ENCODE measurements around the gene SYNE1. TPM values are rescaled to one million over a fixed set of nuclear protein-coding genes. Genes with fewer than 3 reads are reported as not detected.
A peak's percentile ranks its signal among the peaks of the same experiment; 100 is the strongest.

SYNE1 gene
- total and polyA plus RNA-seq, 2 of the 8 experiments (the other 6 are each of a cell fraction or from before 2014, with no cell fraction given) = 2.8 to 5.5 TPM

DNA sequence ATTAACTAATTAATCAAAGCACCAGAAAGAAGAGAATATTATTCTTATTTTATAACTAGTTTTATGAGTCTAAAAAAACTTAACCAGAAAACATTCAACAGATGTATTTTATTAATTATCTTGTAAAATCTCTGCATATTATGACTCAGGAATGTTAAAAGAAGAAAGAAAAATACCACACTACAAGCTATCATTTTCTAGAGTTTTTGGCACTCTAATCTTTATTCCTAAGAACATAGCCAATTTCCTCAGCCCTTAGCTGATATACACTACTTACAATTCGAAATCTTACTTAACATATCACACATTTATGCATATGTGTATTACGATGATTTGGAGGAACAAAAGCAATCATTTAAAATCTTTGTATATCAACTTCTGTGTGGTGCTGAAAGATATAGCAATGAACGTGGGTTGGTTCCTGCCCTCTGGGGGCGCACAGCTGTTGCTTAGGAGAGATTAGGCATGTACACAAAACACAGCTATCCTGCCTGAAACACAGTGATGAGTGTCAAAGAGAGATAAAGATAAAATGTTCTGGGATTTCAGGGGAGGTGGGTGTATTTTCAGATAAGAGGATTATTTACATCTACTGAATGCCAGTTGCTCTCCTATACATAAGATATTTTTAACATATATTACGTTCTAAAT is 404.5 kb downstream of the SYNE1 start:
- no peak overlapping the region for H3K23ac ChIP-seq (ENCODE audit: insufficient read length)
- no peak overlapping the region for H2BK15ac ChIP-seq (ENCODE audit: low read length)
- POLR2A ChIA-PET (ENCODE audit: partially characterized antibody) = no interaction called here
- H2AFZ ChIP-seq (ENCODE audit: low read length) = no peak overlapping the region
- FAIRE-seq = no peak
- no peak overlapping the region for H2BK5ac ChIP-seq (ENCODE audit: low read depth, low read length)
- no peak overlapping the region for H3K9ac ChIP-seq (replicated peaks in 1 of 4; ENCODE audit: extremely low read depth in 1 of 4, low read depth in 3 of 4, low read length in 3 of 4)
- no peak overlapping the region for H3K56ac ChIP-seq (replicated peaks; ENCODE audit: insufficient read length, low read depth, low read length)
- no peak overlapping the region for H2BK20ac ChIP-seq (ENCODE audit: low read length)
- DNase-seq (ENCODE audit: low read depth in 1 of 2, low spot score in 2 of 2) = no peak
- WGBS, 2 experiments (ENCODE audit: extremely low coverage in 1 of 2, insufficient coverage in 1 of 2, insufficient read length in 1 of 2, insufficient replicate concordance in 2 of 2, low coverage in 1 of 2, low lambda C conversion rate in 2 of 2, missing lambda C conversion rate in 1 of 2) = 91% methylated on average over 5 of the region's 5 CpGs; no CpG with 5 or more reads in 1 of the 2 experiments
- CTCF ChIA-PET (ENCODE audit: partially characterized antibody) = interaction anchor here (2.1 kb wide), 1 partner anchor 32 kb away, joined by 5 read pairs; no protein-coding TSS in a partner anchor
- TF ChIP-seq CTCF (IDR thresholded peaks at IDR 0.05; ENCODE audit: control extremely low read depth in 1 of 3, insufficient read depth in 1 of 3, low read depth in 1 of 3, low read length in 3 of 3) = peak in 1 of 3 experiments; percentile 6; a peak in 1 of 4 replicates
- no peak for TF ChIP-seq SAP30 (IDR thresholded peaks at IDR 0.05; ENCODE audit: insufficient read depth, insufficient replicate concordance, low read length)
- no peak overlapping the region for H3K4me3 ChIP-seq (ENCODE audit: extremely low read depth in 1 of 4, insufficient read depth in 2 of 4, low read depth in 3 of 4, low read length in 4 of 4)
- no peak overlapping the region for H3K14ac ChIP-seq (ENCODE audit: insufficient read length)
- H3K36me3 ChIP-seq (ENCODE audit: control insufficient read depth in 2 of 4, insufficient read depth in 4 of 4, low read length in 3 of 4) = no peaks in the 10 kb centered on the region
- no peak overlapping the region for H3K4ac ChIP-seq (replicated peaks; ENCODE audit: insufficient read length, low read depth, low read length)
- no peaks in the 10 kb centered on the region for H3K9me3 ChIP-seq (ENCODE audit: insufficient read depth in 2 of 2, low read depth in 1 of 2, low read length in 1 of 2)
- no peak overlapping the region for H4K5ac ChIP-seq (ENCODE audit: insufficient read length, low read depth, low read length)
- no peaks in the 10 kb centered on the region for H4K20me1 ChIP-seq (replicated peaks in 1 of 2; ENCODE audit: control insufficient read depth in 1 of 2, insufficient read depth in 2 of 2, low read length in 2 of 2)
- H3K18ac ChIP-seq (ENCODE audit: extremely low read depth, low read length) = no peak overlapping the region
- H3K79me2 ChIP-seq (ENCODE audit: control insufficient read depth in 1 of 2, insufficient read depth in 2 of 2, low read length in 2 of 2) = no peaks in the 10 kb centered on the region
- H2AK5ac ChIP-seq (ENCODE audit: low read depth, low read length) = no peak overlapping the region
- H4K91ac ChIP-seq (replicated peaks; ENCODE audit: insufficient read length, low read length) = no peak overlapping the region
- no peaks in the 10 kb centered on the region for H3K23me2 ChIP-seq (ENCODE audit: low read depth, low read length)
- no peaks in the 10 kb centered on the region for H3K27me3 ChIP-seq (replicated peaks in 1 of 4; ENCODE audit: control insufficient read depth in 3 of 4, extremely low read depth in 1 of 4, insufficient read depth in 3 of 4, low read length in 3 of 4)
- no peak overlapping the region for H2BK12ac ChIP-seq (ENCODE audit: low read depth, low read length)
- H2BK120ac ChIP-seq (replicated peaks; ENCODE audit: low read depth, low read length) = no peak overlapping the region
- no peaks in the 10 kb centered on the region for H3K4me1 ChIP-seq (replicated peaks in 1 of 4; ENCODE audit: control insufficient read depth in 3 of 4, insufficient read depth in 4 of 4, low read length in 3 of 4)
- no peak overlapping the region for H3K4me2 ChIP-seq (ENCODE audit: insufficient read depth in 1 of 2, low read depth in 2 of 2, low read length in 2 of 2)
- H4K8ac ChIP-seq (ENCODE audit: extremely low read depth, insufficient read depth, low read length) = no peak overlapping the region
- no peak overlapping the region for H3K27ac ChIP-seq (ENCODE audit: low read depth, low read length)
- no peaks in the 10 kb centered on the region for H3K79me1 ChIP-seq (ENCODE audit: low read depth, low read length)

Measured in H1 (cell line).